NCI-H2171 treated with DMSO at 0.1 percent for 48 hours (cell line): ENCODE data around the gene KCNQ5.

Source experiments
- DNase-seq: peaks from one replicate; lab custom pipeline; 2025; lab: John Stamatoyannopoulos, UW

Gene KCNQ5

DNA sequence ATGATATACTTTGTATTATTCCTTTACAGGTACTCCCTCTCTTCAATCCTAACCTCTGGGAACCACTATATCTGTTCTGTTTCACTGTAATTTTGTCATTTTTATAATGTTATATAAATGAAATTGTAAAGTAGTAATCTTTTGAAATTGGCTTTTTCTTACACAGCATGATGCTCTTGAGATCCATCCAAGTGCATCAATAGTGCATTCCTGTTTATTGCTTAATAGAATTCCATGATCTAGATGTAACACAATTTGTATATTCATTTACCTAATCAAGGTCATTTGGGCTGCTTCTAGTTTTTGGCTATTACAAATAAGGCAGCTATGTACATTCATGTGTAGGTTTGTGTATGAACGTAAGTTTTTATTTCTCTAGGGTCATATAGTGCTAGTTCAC lies 428.8 kb downstream of the KCNQ5 start:
- no peak for DNase-seq

DNA sequence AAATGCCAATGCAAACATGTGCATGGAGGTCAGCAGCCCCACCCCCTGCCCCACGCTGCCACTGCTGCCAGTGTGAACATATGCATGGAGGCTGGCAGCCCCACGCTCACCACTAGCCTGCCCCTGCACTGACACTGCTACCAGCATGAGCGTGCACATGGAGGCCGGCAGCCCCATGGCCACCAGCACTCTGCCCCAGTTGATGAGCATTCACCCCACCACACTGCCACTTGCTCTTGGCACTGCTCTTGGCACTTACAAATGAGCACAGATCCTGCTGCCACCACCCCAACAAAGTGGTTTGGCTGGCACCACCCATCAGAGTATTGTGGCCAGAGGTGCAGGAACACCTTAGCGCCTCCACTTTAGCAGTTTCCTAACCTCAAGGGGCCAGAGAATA lies 429.3 kb downstream of the KCNQ5 start:
- DNase-seq = no peak

DNA sequence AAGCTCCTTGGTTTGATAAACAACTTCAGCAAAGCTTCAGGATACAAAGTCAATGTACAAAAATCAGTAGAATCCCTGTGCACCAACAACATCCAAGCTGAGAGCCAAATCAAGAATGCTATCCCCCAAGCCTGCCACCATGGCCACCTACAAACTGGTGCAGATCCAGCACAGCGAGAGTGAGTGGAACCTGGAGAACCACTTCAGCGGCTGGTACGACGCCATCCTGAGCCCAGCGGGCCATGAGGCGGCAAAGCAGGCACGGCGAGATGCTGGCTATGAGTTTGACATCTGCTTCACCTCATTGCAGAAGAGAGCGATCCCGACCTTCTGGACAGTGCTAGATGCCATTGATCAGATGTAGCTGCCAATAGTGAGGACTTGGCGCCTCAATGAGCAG lies 433.1 kb downstream of the KCNQ5 start:
- no peak for DNase-seq

DNA sequence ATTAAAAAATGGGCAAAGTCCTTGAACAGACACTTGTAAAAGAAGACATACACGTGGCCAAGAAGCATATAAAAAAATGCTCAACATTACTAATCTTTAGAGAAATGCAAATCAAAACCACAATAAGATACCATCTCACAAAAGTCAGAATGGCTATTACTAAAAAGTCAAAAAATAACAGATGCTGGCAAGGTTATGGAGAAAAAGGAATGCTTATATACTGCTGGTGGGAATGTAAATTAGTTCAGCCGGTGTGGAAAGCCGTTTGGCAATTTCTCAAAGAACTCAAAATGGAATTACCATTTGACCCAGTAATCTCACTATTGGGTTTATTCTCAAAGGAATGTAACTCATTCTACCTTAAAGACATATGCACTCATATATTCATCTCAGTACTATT lies 436.9 kb downstream of the KCNQ5 start:
- no peak for DNase-seq

DNA sequence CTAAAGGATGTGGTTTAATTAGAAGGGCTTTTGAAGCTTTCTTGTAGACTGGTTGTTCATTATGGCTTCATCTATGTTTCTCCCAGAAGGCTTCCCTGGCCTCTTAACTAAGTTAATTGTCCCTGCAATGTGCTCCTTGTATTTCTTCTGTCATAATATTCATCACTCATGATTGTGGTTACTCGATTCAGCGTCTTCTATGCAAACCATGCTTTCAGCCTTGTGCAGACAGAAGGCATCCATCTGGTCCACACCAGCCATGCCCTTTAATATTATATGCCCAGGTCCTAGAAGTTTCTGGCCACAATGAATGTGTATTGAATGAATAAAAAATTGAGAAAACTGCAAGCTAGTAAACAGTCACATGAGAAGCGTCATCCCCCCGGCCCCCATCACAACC lies 440.3 kb downstream of the KCNQ5 start:
- no peak for DNase-seq

DNA sequence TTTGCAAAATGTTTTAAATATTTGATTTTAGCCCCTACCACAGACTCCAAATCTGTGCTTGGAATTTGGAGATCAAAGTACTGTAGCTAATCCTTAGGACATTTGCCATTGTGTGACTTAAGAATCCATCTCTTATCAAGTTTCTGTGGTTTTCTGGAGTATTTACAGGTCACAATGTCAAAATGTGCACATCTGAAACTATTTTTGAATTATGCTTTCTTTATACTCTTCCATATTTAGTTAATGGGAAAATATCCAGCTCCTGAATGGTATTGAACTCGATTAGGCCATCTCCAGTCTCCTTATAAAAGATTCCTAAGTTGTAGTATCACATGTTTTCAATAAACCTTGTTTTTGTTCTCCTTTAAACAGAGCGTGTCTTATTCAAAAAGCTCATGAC lies 441.0 kb downstream of the KCNQ5 start:
- DNase-seq = no peak

DNA sequence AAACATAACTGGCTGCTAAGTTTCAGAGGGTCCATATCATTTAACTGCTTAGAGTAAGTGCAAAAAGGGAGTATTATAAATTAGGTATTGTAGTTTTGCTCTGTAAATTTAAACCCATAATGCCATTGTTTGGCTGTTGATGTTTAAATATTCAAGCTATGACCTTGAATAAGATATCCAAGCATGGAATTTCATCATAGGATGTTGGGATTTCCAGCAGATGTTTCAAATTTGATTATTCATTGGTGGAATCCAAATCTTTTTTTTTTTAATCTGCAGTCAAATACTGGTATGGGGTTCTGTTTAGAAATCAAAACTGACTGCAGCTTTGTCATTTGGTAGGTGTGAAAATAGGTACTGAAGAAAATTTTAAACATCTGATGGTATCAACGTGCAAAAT lies 442.4 kb downstream of the KCNQ5 start:
- no peak for DNase-seq

DNA sequence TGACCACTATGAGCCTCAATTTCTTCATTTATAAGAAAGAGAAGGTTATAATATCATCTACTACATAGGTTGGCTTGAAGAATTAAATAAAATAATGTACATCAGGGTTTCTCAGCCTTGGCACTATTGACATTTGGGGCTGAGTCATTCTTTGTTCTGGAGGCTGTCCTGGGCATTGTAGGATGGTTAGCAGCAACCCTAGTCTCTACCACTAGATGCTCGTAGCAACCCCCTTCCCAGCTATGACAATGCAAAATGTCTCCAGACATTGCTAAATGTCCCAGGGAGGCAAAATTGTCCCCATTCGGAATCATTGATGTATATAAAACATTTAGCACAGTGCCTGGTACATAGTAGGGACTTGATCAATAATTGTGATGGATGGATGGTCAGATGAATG lies 451.4 kb downstream of the KCNQ5 start:
- no peak for DNase-seq

DNA sequence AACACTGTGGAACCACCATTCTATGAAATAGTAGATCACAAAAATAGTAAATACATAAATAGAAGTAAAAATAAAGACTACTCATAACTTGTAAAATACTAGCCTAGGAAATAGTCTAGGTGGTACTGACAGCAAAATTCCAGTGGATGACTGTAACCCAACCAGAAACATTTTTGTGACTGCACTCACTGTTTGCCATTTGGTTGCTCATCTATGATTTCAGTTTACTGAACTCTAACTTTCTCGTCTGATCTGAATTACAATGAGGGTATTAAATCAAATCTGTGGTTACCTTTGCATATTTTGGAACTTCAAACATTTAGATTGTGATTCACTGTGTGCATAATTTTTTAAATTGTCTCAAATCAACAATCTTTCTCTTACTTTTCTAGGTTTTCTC lies 452.3 kb downstream of the KCNQ5 start:
- DNase-seq = no peak

DNA sequence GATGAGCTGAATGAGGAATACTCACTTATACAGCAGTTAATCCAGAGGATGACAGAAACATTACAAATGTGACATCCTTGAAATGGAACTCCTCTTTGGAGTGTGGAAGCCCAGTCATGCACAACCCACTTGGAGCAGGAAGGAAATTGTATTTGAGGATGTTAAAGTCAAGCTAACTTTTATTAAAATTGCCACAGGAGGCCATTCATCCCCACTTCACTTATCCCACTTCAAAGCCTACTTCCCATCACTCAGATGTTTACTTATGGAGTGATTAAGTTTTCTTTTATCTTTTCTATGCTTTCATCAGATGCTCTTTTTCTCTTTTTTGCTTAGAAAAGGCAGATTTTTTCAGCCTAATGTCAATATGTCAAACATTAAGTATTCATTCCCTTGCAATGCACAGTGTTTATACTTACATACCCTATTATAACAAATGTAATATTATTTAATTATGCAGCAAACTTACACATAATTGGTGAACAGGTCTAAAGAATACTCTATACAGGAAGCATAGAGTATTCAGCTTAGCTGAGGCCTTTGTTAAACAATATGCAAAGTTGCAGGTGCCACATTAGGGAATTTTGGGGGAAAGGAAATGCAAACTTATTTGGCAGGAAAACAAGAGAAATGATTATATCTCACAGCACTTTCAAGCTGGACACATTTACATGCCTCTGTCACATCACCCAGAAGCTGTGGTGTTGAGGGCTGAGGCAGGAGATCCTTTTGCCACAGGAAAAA lies 454.5 kb downstream of the KCNQ5 start:
- DNase-seq = no peak

DNA sequence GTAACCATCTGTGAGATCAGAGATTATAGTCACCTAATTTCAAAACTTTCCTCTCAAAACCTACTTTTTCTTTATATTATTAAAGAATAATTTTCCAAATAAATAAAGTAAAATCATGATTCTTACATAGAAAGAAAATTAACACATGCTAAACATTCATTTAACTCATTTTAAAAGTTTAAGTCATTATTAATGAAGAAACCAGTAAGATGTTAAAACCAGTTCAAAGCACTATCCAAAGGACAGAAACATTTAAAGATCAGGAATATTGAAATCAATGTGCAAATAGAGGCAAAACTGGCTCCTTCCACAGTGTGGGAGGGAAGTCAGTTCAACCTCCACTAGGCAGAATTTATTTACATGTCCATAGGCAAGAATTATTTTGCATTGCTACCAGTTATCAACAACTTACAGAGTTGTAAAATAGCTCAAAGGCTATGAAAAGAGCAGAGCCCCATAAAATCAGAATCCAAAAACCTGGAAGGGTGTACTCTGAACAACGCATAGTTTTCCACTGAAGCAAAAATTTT lies 456.5 kb downstream of the KCNQ5 start:
- DNase-seq = no peak

DNA sequence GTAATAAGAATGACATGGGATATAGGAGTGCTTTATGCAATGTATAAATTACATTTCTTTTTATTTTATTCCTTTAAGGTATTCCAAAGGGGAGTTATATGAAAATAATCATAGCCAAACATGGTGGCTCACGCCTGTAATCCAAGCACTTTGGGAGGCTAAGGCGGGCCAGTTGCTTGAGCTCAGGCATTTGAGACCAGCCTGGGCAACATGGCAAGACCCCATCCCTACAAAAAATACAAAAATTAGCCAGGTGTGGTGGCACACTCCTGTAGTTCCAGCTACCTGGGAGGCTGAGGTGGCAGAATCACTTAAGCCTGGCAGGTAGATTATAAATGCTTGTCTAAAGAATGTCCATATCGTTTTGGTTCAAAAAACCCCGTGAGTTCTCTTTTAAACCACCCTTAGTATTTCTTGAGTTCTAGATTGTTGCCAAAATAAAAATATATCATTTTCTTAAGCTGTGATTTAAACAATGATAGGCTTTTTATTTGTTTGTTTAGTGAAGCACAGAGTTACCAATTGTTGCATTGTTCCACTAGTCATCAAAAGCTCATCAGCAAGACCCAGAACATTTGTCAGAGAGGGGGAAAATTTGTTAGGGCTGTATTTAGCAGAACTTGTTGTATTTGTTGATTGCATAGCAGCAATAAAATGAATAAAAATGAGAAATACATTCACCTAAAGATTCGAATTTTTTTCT lies 457.2 kb downstream of the KCNQ5 start:
- no peak for DNase-seq

DNA sequence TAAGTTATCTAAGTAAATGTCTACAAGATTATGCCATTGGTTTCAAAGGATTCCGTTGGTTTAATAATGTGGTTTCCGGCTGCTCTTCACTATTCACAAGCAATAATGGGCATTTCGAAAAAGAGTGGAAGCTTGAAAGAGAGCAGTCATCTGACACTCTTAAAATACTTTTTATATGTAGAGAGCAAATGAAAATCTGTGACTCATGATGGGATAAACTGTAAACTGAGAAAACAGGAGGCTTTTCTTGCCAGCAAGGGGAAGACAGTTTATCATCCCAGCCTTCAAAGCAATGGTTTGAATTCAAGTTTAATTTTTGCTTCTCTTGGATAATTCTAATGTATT lies 457.7 kb downstream of the KCNQ5 start:
- DNase-seq = no peak

DNA sequence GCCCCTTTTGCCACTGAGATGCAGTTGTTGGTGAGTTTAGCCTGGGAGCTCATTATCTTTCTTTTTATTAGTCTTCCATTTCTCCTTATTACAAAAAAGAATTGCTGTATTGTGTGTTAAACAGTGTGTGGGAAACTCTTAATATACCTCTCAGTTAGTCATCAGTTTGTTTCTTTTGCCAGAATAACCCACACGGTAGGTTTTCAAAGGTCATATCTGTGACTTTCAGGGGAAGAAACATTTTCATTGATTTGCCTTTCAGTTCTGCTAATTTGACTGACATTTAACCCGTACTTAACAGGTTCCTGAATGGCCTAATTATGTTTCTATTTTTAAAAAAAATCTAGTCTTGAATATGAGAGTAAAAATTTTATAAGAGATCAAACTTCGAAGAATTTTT lies 458.1 kb downstream of the KCNQ5 start:
- DNase-seq = no peak

DNA sequence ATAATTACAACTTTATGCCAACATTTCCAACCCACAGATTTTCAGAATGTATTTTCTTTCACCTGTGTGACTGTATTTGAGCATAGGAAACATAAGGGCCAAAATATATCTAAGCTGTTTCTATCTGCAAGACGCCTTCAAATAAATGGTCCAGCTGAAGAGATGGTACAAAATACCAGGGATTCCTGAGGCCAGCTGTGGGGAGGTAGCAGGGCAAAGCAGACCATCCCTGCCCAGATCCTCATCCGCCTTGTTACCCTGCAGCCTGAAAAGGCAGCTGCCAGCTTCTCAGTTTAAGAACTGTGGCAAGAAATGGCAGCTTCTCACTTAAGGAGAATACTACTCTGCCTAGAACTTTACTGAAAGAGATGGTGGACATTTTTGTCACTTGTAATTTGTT lies 460.1 kb downstream of the KCNQ5 start:
- DNase-seq = no peak

DNA sequence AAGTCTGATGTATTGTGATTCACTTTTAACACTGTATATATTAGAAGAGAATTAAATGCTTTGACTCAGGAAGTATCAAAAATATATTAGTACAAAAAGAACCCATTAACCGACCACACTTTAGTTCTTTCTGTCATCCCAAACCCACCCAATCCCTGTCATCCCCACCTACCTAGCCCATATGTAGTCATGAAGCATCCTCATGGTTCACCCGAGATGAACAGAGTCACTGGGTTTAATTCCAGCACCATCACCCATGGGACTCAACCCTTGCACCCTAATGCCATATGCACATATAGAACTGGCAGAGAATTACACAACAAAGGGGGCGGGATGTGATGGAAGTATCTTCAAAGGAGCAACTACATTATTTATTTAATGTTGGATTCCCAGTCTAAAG lies 462.0 kb downstream of the KCNQ5 start:
- DNase-seq = no peak

DNA sequence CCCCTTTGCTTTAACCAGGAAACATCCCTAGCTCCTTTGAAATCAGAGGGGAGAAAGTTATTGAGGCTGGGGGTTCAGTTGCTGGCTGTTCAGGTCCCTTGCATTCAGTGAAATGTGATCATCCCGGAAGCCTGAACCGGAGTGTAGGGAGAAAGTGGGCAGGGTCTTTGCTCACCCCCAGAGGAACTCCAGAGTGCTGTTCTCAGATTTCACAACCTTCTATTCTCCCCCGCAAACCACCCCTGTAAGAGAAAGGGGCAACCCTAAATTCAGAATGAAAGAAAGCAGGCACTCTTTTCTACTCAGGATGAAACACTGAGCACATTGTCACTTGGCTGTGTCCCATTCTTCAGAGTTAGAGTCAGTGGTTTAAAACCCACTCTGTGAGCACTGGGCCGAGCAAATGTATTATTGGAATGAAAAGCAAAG lies 463.6 kb downstream of the KCNQ5 start:
- DNase-seq = no peak

DNA sequence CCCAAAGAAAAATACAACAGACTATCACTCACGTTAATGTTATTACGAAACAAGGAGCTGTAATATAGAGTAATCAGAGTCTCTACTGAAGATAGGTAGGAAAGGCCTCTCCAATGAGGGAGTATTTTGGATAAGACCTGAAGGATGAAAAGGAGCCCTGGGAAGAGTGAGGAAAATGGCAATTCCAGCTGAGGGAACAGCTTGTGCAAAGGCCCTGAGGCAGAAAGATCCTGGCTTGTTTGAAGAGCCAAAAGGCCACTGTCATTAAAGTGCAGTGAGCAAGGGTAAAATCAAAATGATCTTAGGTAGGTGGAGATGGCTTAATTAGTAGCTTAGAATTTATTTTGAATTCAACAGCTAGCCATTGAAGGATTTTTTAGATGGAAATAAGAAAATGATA lies 464.9 kb downstream of the KCNQ5 start:
- no peak for DNase-seq

DNA sequence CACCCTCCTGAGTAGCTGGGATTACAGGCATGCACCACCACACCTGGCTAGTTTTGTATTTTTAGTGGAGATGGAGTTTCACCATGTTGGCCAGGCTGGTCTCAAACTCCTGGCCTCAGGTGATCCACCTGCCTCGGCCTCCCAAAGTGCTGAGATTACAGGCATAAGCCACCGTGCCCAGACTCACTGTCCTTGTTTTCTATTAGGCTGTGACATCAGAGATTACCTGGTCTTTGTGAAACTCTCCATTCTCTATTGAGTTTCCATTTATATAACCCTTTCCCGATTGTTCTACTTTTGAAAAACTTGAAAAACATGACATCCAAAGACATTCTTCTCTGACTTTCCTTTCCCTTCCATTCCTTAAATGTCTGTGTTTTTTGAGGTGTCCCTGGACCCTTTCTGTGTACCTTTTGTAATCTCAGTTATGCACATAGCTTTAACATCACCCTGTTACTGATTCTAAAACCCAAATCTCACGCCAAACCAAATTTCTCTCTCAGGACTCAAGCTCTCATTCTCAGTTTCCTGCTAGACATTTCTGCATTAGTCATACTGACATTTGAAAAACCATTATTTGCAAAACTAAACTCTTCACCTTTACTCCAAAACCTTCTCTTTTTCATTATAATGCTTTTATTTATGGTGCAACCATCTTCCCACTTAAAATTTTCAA lies 466.4 kb downstream of the KCNQ5 start:
- no peak for DNase-seq

DNA sequence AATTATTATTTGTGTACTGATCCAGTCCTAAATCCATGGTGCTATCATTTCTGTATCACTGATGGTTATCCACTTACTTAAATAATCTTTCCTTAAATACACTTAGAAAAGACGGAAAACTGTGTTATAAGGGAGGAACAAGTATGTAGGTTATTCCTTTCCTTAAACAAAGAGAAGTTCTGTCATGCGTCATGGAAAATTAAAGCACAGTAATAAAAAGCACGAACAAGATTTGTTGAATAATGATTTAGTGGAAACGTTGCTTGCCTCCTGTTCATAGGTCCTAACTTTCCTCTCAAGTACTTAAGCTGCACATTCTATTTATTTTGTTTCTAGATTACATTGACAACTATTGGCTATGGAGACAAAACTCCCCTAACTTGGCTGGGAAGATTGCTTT lies 483.1 kb downstream of the KCNQ5 start:
- DNase-seq = no peak

DNA sequence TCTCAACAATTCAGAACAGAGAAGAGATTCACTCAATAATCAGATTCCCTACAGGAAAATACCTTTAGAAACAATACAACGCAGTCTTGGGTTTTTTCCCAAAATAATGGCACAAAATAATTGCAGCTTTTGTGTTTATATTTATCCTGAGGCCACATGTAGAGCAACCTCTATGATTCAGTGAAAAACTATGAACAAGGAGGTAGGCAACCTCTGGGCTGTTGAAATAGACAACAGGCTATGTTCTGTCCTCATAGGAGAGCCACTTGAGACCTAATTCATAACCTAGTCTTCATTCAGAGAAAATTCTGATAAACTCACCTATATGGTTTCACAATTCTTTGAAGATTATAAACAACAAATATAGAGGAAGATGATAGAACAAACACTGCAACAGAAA lies 485.2 kb downstream of the KCNQ5 start:
- DNase-seq = no peak

DNA sequence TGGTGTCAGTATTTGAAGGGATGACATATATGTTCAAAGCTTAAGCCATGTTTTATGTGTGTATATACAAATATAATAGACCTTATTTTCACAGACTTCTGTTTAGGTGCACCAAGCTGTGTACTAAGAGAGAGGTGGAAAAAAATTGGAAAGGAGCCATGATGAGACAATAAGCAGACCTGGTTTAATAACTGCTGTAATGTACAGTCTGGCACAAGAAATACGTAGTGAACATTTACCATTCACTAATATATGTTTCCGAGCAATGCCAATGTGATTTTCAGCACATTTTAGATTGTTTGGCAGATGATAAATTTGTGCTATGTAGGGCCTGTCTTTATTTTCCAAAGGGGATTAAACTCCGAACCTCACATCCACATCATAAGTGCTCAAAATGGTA lies 487.1 kb downstream of the KCNQ5 start:
- DNase-seq = no peak

DNA sequence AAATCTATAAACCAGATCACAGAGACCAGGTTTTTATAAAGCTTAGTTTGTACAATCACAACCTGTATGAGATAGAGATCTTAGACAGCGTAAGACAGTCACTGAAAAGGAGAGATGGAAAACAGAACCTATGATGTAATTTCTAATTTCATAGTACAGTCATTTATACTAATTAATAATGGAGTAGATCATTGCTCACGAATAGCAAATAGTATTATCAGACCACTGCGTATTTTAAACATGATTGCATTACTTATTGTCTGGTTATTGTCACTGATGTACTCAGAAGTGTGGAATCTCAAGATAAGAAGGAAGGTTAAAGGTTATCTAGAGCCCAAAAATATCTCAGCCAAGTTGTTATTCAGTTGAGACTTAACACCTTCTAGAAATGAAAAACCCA lies 487.8 kb downstream of the KCNQ5 start:
- no peak for DNase-seq
